SK-N-SH (cell line): Measurements from ENCODE around the gene H6PD.

Experiments used
- CHD2 ChIP-seq: fragments of 150-350 bp; IDR thresholded peaks from 2 replicates; pipeline ENCODE4 v1.6.1; 2018; ENCODE audit warnings: low read length; ENCODE audit not compliant: partially characterized antibody
- CTCF ChIP-seq: fragments of 200-600 bp; sonication (generic); IDR thresholded peaks from 2 replicates; pipeline ENCODE4 v1.6.1; 2017; ENCODE audit warnings: antibody characterized with exemption, mild to moderate bottlenecking, moderate library complexity
- EP300 ChIP-seq, 2 experiments: IDR thresholded peaks; 2 replicates each; pipeline versions ENCODE4 v1.4.0 to v1.6.1; 2012; ENCODE audit warnings: borderline replicate concordance in 1 of 2, low read depth in 1 of 2, low read length in 1 of 2
- GABPA ChIP-seq: IDR thresholded peaks from 2 replicates; pipeline ENCODE4 v1.4.0; 2012; ENCODE audit warnings: low read depth, mild to moderate bottlenecking
- MAX ChIP-seq: IDR thresholded peaks from 2 replicates; pipeline ENCODE4 v1.4.0; 2012; ENCODE audit warnings: low read depth
- RCOR1 ChIP-seq: fragments of 150-350 bp; IDR thresholded peaks from 2 replicates; pipeline ENCODE4 v1.6.1; 2017; ENCODE audit warnings: antibody characterized with exemption, low read length
- RFX5 ChIP-seq: IDR thresholded peaks from 2 replicates; pipeline ENCODE4 v1.6.1; 2012; ENCODE audit warnings: mild to moderate bottlenecking, improper control_type of control experiment, low read length
- TAF1 ChIP-seq: IDR thresholded peaks from 2 replicates; pipeline ENCODE4 v1.6.1; 2012; ENCODE audit warnings: low read depth, mild to moderate bottlenecking, low read length, moderate library complexity, borderline replicate concordance
- TCF12 ChIP-seq: IDR thresholded peaks from 2 replicates; pipeline ENCODE4 v1.4.0; 2012
- YY1 ChIP-seq: IDR thresholded peaks from 2 replicates; pipeline ENCODE4 v1.4.0; 2012; ENCODE audit warnings: low read depth, mild to moderate bottlenecking

GRCh38 chr1:9187004-9187403, 47.6 kb upstream of the H6PD start:
- TF ChIP-seq TAF1 (no peak), CTCF (no peak), TCF12 (no peak), EP300 (IDR thresholded peaks at IDR 0.05; ENCODE audit: borderline replicate concordance in 1 of 2, low read depth in 1 of 2, low read length in 1 of 2) (no peak), GABPA (no peak), RFX5 (no peak), RCOR1 (no peak), CHD2 (no peak), MAX (no peak), YY1 (no peak)
